NCI-H2081 treated with DMSO at 0.1 percent for 48 hours (cell line): ENCODE data around the gene ACTN4.

ENCODE experiments used
- DNase-seq: peaks from one replicate; lab custom pipeline; 2025; lab: John Stamatoyannopoulos, UW

The ACTN4 gene

DNA sequence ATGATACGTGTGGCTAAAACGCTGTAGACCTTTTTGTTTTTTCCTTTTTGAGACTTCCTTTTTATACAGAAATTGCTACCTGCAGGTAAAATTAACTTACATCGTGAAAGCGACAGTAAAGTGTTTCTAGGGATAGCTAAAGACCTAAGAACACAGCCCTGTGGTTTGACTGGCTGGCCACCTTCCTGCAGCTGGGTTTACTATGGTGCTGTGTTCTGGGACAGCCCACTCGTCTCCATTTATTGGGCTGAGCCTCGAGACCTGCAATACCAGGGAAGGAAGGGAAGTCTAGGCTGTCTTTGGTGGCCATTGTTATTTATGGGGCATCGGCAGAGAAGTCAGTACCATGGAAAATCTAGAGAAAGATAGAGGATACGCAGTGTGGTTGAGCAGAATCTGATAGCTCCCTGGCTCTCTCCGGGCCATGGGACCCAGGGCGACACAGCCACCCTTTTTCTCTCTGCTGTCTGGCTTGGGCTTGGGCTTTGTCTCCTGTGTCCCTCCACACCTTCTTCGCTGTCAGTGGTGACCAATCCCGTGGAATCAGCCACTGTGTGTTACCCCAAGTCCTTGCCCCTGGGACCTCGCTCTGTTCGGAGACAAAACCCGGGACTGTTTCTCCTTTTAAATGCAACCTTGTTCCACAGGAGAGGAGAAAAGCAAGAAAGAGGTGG lies 30.9 kb downstream of the ACTN4 start:
- DNase-seq = no peak

DNA sequence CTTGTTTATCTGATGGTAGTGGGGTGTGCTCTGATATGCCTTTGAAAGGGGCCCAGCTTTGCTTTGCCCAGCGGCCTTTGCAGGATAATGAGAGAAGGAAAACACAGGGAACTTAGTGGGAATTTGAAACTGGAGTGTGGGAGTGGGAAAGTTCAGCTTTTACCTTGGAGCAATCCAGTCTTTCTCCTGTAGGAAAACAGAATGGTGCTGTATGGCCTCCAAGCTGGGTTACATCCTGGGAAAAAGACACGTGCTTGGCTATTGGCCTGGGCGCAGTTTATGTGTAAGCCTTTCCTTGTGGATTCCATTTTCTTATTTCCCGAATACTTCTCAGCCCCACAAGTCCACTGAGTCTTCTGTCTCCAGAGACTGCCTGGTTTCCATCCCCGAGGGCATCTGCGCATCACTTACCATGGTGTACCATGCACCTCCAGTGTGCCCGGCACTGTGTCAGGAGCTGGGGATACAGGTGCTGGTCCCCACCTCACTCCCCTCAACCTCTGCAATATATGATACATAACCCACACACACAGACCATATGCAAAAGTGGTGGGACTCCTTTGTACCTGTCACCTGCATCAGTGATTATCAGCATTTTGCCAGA lies 31.5 kb downstream of the ACTN4 start:
- no peak for DNase-seq

- DNase-seq = no peak
These were observed 32.4 kb downstream of the ACTN4 start for GRCh38 chr19:38679839-38680238.

DNA sequence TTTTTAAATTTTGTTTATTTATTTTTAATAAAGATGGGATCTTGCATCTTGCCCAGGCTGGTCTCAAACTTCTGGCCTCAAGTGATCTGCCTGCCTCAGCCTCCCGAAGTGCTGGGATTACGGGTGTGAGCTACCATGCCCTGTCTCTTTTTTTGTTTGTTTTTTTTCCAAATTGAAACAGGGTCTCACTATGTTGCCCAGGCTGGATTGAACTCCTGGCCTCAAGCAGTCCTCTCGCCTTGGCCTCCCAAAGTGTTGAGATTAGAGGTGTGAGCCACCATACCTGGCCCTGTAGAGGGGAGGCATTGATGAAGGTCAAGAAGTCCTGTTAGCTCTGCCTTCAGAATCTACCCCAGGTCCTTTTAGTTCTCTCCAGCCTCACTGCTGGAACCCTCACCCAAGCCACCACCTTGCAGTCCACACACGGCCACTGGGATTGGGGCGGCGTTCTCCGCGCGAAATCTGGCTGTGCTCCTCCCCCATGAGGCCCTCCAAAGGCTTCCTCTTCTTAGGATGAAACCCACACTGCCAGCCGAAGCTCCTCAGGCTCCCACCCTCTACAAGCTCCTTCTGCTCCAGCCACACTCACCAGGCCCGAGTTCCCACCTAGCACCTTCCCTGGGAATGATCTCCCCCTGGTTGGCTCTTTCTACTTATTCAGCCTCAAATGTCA lies 34.9 kb downstream of the ACTN4 start:
- no peak for DNase-seq

DNA sequence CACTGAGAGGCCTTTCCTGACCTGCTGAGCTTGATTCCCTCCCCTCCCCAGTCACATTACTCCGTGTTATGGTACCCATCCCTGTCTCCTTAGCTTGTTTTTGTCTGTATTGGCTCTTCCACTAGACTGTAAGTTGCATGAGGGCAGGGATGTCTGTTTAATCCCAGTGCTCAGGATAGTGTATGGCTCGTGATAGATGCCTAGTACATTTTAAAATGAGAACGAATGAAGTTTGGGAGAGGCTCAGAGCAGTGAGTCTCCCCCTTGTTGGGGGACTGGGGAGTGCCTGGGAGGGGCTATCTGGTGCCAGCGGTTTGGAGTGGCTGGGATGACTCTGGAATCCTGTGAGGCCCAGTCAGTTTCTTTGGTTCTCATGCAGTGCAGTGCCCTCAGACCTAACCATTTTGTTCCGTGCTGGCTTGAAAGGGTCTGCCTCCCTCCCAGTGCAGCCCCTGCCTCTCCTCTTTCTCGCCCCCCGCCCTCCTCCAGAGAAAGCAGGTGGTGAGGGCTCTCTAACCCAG lies 35.5 kb downstream of the ACTN4 start:
- DNase-seq = no peak

DNA sequence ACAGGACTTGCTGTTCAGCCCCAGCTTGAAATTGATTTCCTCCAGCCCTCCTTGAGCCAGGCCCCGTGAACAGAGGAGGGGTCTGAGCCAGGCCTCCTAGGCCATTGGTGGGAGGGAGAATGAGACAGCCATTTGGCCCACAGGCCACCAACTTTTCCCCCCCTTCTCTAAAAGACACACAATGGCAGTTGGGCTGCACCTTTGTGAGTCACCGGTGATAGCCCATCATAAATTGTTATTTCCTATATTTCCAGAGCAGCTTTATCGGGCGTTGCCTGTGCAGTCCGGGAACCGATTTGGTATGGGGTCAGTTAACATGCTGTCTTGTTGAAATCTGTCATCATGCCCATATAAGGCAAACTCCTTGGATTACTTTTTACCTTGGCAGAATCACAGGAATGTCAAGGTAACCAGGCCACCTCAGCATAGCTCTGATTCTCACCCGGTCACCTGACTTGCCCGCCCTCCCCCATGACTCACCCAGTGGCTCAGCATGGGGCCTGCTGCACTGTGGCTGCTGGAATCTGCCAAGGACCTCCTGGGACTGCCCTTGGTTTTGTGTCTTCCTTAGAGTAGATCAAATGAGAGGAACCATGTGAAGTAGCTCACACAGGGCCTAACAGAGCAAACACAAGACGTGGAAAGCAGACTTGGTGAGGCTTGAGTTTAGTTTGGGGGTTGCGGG lies 36.1 kb downstream of the ACTN4 start:
- no peak for DNase-seq

GRCh38 chr19:38684078-38684861 lies 36.8 kb downstream of the ACTN4 start:
- DNase-seq = no peak

- no peak for DNase-seq
These were observed 37.6 kb downstream of the ACTN4 start for GRCh38 chr19:38684862-38685665.

GRCh38 chr19:38685666-38686529 lies 38.4 kb downstream of the ACTN4 start:
- no peak for DNase-seq

DNA sequence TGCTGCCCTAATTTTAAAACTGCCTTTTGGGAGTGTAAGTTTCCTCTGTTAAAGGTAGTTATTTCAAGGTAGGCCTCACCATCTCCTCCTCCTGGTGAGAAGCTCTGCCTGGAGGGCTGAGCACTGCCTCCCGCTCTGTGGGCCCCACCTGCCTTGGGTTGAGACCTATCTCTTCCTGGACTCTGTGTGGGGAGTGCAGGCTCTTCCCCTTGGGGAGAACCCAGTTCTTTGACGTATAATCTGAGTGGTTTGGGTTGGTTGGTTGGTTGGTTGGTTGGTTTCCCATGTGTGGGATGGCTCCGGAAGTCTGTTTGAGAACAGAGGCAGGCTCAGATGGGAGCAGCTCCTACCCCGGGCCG lies 39.1 kb downstream of the ACTN4 start:
- DNase-seq = no peak

DNA sequence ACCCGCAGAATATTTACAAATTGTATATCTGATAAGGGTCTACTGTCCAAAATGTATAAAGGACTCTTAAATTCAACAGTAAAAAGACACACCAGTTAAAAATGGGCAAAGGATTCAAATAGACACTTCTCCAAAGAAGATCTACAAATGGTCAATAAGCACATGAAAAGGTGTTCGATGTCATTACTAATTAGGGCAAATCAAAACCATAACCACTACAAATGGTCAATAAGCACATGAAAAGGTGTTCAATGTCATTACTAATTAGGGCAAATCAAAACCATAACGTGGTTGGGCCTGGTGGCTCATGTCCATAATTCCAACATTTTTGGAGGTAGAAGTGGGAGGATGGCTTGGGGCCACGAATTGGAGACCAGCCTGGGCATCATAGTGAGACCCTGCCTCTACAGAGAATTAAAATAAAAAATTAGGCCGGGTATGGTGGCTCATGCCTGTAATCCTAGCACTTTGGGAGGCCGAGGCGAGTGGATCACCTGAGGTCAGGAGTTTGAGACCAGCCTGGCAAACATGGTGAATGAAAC lies 40.5 kb downstream of the ACTN4 start:
- no peak for DNase-seq

GRCh38 chr19:38690146-38690545 lies 42.7 kb downstream of the ACTN4 start:
- no peak for DNase-seq

GRCh38 chr19:38690832-38691231 lies 43.4 kb downstream of the ACTN4 start:
- no peak for DNase-seq

GRCh38 chr19:38691938-38692457 lies 44.5 kb downstream of the ACTN4 start:
- no peak for DNase-seq

DNA sequence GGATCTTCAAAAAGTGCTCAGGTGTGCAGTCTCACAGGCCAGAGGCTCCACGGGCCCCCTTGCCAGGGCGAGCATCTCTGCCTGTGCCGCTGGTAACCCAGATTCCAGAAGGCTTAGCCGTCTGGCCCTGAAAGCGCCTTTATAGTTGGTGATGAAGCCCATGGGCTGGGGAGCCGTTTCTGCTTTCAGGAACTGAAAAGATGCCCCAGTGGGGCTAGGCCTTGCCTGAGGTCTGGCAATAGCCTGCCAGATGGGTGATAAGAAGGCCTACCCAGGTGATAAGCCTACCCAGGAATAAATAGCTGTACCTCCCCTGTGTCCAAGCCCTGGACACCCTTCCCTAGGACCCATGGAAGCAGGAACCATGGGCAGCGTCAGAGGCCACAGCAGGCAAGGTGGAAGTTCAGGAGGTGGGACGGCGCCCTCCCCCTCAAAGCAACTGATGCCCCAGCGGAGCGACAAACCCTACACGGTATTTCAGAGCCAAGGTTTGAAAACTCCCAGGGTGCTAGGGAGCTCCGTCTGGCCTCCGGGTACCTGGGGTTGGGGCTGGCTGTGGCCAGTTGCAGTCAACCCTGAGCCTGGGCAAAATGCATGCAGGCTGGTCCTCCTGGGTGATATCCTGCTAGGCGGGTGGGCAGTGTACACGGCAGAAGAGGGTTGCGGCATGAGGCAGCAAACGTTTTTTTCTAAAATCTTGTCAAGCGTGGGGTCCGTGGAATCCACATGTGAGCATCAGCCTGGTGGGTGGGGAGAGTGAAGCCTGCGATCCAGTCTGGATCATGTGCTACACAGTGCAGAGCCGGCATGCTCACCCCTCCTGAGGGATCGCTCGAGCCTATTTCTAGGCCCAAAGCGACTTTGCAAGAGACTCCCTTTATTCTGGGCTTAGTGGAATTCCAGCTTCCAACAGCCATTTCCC lies 45.3 kb downstream of the ACTN4 start:
- no peak for DNase-seq

DNA sequence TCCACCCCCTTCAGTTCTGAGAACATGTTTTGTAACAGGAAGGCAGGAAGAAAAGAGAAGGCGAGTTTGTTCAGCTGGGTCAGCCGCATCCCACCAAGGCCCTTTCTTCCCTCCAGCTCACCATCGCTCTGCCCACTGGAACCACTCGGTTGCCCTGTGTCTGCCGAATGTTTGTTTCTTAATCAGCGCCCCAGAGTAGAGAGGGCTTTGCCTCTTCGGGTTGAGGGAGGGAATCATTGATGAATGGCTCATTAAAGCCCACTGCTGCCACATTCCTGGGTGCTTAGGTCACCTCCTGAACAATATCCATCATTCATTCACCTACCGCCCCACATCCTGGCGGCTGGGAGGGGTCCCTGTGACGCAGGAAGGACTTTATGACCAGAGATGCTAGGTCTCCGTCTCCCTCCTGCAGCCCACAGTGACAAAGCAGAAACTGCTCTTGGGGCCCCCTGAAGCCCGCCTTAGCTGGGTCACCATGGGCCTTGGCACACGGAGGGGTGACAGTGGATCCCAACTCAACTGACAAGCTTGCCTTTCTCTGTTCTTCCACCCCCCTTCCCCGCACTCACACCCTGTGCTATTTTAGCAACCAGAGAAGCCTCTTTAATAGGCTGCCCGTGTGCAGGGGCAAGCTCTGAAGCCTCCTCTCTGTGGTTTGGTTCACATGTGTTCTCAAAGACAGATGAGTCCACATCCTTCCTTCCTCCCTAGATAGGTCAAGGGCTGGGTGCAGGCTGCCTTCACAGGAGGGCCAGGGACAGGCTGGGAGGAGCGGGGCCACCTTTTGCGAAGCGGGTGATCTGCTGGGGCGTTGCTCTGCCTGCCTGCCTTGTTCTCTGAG lies 46.2 kb downstream of the ACTN4 start:
- no peak for DNase-seq

GRCh38 chr19:38695317-38695683 lies 47.9 kb downstream of the ACTN4 start:
- no peak for DNase-seq
